ENCODE measurements around the gene WNK3. TPM values are rescaled to one million over a fixed set of nuclear protein-coding genes. Genes with fewer than 3 reads are reported as not detected.

The WNK3 gene
- total RNA-seq, 1 experiment from 2014 or later = 4.7 TPM

DNA sequence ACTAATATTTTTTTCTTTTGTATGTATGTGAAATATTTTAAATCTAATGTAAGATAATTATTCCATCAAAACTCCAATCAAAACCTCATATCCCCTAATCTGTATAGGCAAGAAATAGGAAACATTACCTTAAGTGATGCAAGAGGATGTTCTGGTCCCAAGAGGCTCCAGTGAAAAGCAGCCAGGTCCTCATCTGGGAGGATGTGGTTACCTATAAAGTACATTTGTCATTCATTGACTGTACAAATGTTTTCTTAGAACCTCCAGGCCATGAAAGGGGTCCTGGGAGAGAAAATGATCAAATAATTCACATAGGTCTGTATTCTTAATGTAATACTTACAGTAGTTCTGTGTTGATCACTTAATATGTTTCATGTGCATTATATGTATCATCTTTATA is 200.3 kb downstream of the WNK3 start:
- no peaks in the 10 kb centered on the region for H3K27me3 ChIP-seq
- no peak for DNase-seq
- H3K9me3 ChIP-seq (replicated peaks) = no peaks in the 10 kb centered on the region
- no peak overlapping the region for H3K27ac ChIP-seq
- H3K4me3 ChIP-seq = no peak overlapping the region
- no peaks in the 10 kb centered on the region for H3K4me1 ChIP-seq
- no peaks in the 10 kb centered on the region for H3K36me3 ChIP-seq

Other genes with a start within 250 kb of the WNK3 start
- gene FAM120C, start 174.8 kb downstream of the WNK3 start, total RNA-seq (2014; rRNA removed; shearing (Covaris generic)) = 4.2 and 4.6 TPM in 2 replicates
- 27.8 and 29.1 TPM in 2 replicates for gene TSR2, start 82.4 kb upstream of the WNK3 start, total RNA-seq (2014; rRNA removed; shearing (Covaris generic))
- 4.5 and 4.7 TPM in 2 replicates for gene FGD1, start 138.2 kb upstream of the WNK3 start, total RNA-seq (2014; rRNA removed; shearing (Covaris generic))
- gene GNL3L, start 172.2 kb upstream of the WNK3 start, total RNA-seq (2014; rRNA removed; shearing (Covaris generic)) = 36.9 and 37.0 TPM in 2 replicates

All from SJCRH30 (cell line).